Karpas-422 (cell line): ENCODE measurements around the gene CCDC30. TPM values are rescaled to one million over a fixed set of nuclear protein-coding genes. Genes with fewer than 3 reads are reported as not detected.

Experiments
- DNase-seq: peaks from one replicate; pipeline ENCODE4 v3.0.0-alpha.2; 2015
- H2AFZ ChIP-seq: fragments of 200-600 bp; sonication (generic); 2 replicates; pipeline ENCODE4 v1.6.1; 2014; ENCODE audit warnings: antibody characterized with exemption, low read length, mixed read lengths
- H3K27ac ChIP-seq: fragments of 200-600 bp; sonication (generic); 2 replicates; pipeline ENCODE4 v1.5.1; 2014; ENCODE audit warnings: mild to moderate bottlenecking, low read length, moderate library complexity
- H3K27me3 ChIP-seq: fragments of 200-600 bp; sonication (generic); 2 replicates; pipeline ENCODE4 v1.6.1; 2014; ENCODE audit warnings: low read length, mixed read lengths
- H3K36me3 ChIP-seq: fragments of 200-600 bp; sonication (generic); 2 replicates; pipeline ENCODE4 v1.6.1; 2014; ENCODE audit warnings: low read length, mixed read lengths; ENCODE audit not compliant: insufficient read depth
- H3K4me1 ChIP-seq: fragments of 200-600 bp; sonication (generic); 2 replicates; pipeline ENCODE4 v1.6.1; 2014; ENCODE audit warnings: mild to moderate bottlenecking, low read length, mixed read lengths
- H3K4me2 ChIP-seq: fragments of 200-600 bp; sonication (generic); 2 replicates; pipeline ENCODE4 v1.6.1; 2014; ENCODE audit warnings: low read length, low read depth, mild to moderate bottlenecking; ENCODE audit not compliant: poor library complexity, severe bottlenecking
- H3K4me3 ChIP-seq: fragments of 200-600 bp; sonication (generic); 2 replicates; pipeline ENCODE4 v1.5.1; 2014; ENCODE audit warnings: mild to moderate bottlenecking, antibody characterized with exemption, low read length, mixed read lengths
- H3K79me2 ChIP-seq: fragments of 200-600 bp; sonication (generic); 2 replicates; pipeline ENCODE4 v1.6.1; 2014; ENCODE audit warnings: mild to moderate bottlenecking, low read length, mixed read lengths
- H3K9ac ChIP-seq: fragments of 200-600 bp; sonication (generic); 2 replicates; pipeline ENCODE4 v1.6.0; 2014; ENCODE audit warnings: low read length
- H3K9me2 ChIP-seq: fragments of 200-600 bp; sonication (generic), shearing (Covaris generic); replicated peaks from 2 replicates; pipeline ENCODE4 v1.6.0; 2014; ENCODE audit warnings: mild to moderate bottlenecking, low read length, moderate library complexity; ENCODE audit not compliant: insufficient read depth
- H3K9me3 ChIP-seq: fragments of 300-700, 200-600 bp; sonication (generic); 2 replicates; pipeline ENCODE4 v1.6.1; 2014; ENCODE audit warnings: low read length, mixed read lengths
- H4K20me1 ChIP-seq: fragments of 200-600 bp; sonication (generic); 2 replicates; pipeline ENCODE4 v1.6.1; 2014; ENCODE audit warnings: mild to moderate bottlenecking, antibody characterized with exemption, low read length, low read depth; ENCODE audit not compliant: insufficient read depth
- small RNA-seq: library from RNA; depleted of rRNA; stranded (forward); fragments of <200 nt; gene quantifications from one replicate; pipeline ENCODE3, GENCODE V24; 2014
- total RNA-seq: library from RNA; depleted of rRNA; stranded (reverse); fragments of >200 nt; shearing (Covaris generic); gene quantifications from 2 replicates; pipeline ENCODE4 v1.2.3, GENCODE V29; 2014; ENCODE audit warnings: low replicate concordance; rRNA removed

CCDC30 gene
- total RNA-seq, 1 experiment from 2014 or later = 2.9 TPM

GRCh38 chr1:42692461-42692860 is 229.4 kb downstream of the CCDC30 start:
- Histone ChIP-seq H3K9ac (no peak overlapping the region), H3K27ac (no peak overlapping the region), H2AFZ (no peak overlapping the region), H3K27me3 (no peaks in the 10 kb centered on the region), H3K9me3 (no peaks in the 10 kb centered on the region), H3K9me2 (no peaks in the 10 kb centered on the region), H3K36me3 (peaks cover 96% of the 10 kb centered on the region), H3K4me3 (no peak overlapping the region), H3K4me2 (no peak overlapping the region), H4K20me1 (peaks cover 84% of the 10 kb centered on the region), H3K4me1 (peaks cover 30% of the 10 kb centered on the region), H3K79me2 (peaks cover 99% of the 10 kb centered on the region)
- DNase-seq = no peak

- H3K4me2 ChIP-seq = no peak overlapping the region
- H3K36me3 ChIP-seq = peaks cover 96% of the 10 kb centered on the region
- H2AFZ ChIP-seq = no peak overlapping the region
- no peak overlapping the region for H3K9ac ChIP-seq
- no peaks in the 10 kb centered on the region for H3K27me3 ChIP-seq
- no peaks in the 10 kb centered on the region for H3K9me3 ChIP-seq
- peaks cover 80% of the 10 kb centered on the region for H4K20me1 ChIP-seq
- peaks cover 26% of the 10 kb centered on the region for H3K4me1 ChIP-seq
- peaks cover 99% of the 10 kb centered on the region for H3K79me2 ChIP-seq
- DNase-seq = no peak
- no peaks in the 10 kb centered on the region for H3K9me2 ChIP-seq
- H3K27ac ChIP-seq = no peak overlapping the region
- H3K4me3 ChIP-seq = no peak overlapping the region
These were observed 229.8 kb downstream of the CCDC30 start for GRCh38 chr1:42692911-42693310.

GRCh38 chr1:42698081-42698813 is 235.2 kb downstream of the CCDC30 start:
- Histone ChIP-seq H3K9me2 (no peaks in the 10 kb centered on the region), H4K20me1 (peaks cover 42% of the 10 kb centered on the region), H3K4me1 (no peaks in the 10 kb centered on the region)

GRCh38 chr1:42700006-42700405 is 236.9 kb downstream of the CCDC30 start:
- H3K9me2 ChIP-seq = no peaks in the 10 kb centered on the region
- no peak overlapping the region for H3K27ac ChIP-seq
- H3K4me2 ChIP-seq = no peak overlapping the region
- H3K36me3 ChIP-seq = peaks cover 95% of the 10 kb centered on the region
- H2AFZ ChIP-seq = no peak overlapping the region
- no peak for DNase-seq
- H3K4me3 ChIP-seq = no peak overlapping the region
- H3K4me1 ChIP-seq = no peaks in the 10 kb centered on the region
- H4K20me1 ChIP-seq = peaks cover 25% of the 10 kb centered on the region
- H3K9me3 ChIP-seq = no peaks in the 10 kb centered on the region
- no peak overlapping the region for H3K9ac ChIP-seq
- peaks cover 72% of the 10 kb centered on the region for H3K79me2 ChIP-seq
- H3K27me3 ChIP-seq = no peaks in the 10 kb centered on the region

More at GRCh38 chr1:42698081-42698813, 235.2 kb downstream of the CCDC30 start:
- Histone ChIP-seq H3K79me2 (peaks cover 83% of the 10 kb centered on the region), H3K36me3 (peaks cover 95% of the 10 kb centered on the region), H3K9ac (no peak overlapping the region), H3K9me3 (no peaks in the 10 kb centered on the region), H3K27me3 (no peaks in the 10 kb centered on the region), H3K4me3 (no peak overlapping the region), H3K27ac (no peak overlapping the region), H2AFZ (no peak overlapping the region), H3K4me2 (no peak overlapping the region)
- no peak for DNase-seq

- Histone ChIP-seq H3K79me2 (peaks cover 53% of the 10 kb centered on the region), H3K36me3 (peaks cover 87% of the 10 kb centered on the region), H3K27me3 (no peaks in the 10 kb centered on the region), H3K27ac (no peak overlapping the region), H3K9me3 (no peaks in the 10 kb centered on the region), H4K20me1 (peaks cover 13% of the 10 kb centered on the region), H3K4me1 (no peaks in the 10 kb centered on the region), H3K9ac (no peak overlapping the region), H3K4me3 (no peak overlapping the region), H3K9me2 (no peaks in the 10 kb centered on the region), H3K4me2 (no peak overlapping the region), H2AFZ (no peak overlapping the region)
- no peak for DNase-seq
These were observed 240.9 kb downstream of the CCDC30 start for GRCh38 chr1:42703888-42704464.

Small RNAs within 50 kb of the gene (small RNA-seq; reads per million reads assigned to genes)
- gene RNU6-536P = not detected
- not detected for gene TMSB4XP1

Other genes starting within 250 kb of the CCDC30 start
- 36.8 and 55.5 TPM in 2 replicates for gene FOXJ3, start 128.1 kb upstream of the CCDC30 start, total RNA-seq
- 1.1 and 2.1 TPM in 2 replicates for gene RIMKLA, start 82.5 kb upstream of the CCDC30 start, total RNA-seq
- 0.90 and 1.5 TPM in 2 replicates for gene ZMYND12, start 7.3 kb upstream of the CCDC30 start, total RNA-seq
- 82.1 and 100 TPM in 2 replicates for gene PPCS, start 6.7 kb upstream of the CCDC30 start, total RNA-seq
- gene PPIH, start 195.1 kb downstream of the CCDC30 start, total RNA-seq = 42.1 and 53.0 TPM in 2 replicates
- 652 and 1,200 TPM in 2 replicates for gene YBX1, start 219.1 kb downstream of the CCDC30 start, total RNA-seq